Activated CD4-positive, alpha-beta T cell treated with anti-CD3 and anti-CD28 coated beads, Interleukin-2, Interleukin-6, amounts not matched to agents 100 ng/mL and 50 ng/mL, durations not matched to agents 16 hours and 8 hours (primary cell): ENCODE results near the gene LRP1B.

ENCODE experiments used
- DNase-seq: peaks from one replicate; pipeline ENCODE4 v3.0.0-alpha.2; 2020

LRP1B gene

DNA sequence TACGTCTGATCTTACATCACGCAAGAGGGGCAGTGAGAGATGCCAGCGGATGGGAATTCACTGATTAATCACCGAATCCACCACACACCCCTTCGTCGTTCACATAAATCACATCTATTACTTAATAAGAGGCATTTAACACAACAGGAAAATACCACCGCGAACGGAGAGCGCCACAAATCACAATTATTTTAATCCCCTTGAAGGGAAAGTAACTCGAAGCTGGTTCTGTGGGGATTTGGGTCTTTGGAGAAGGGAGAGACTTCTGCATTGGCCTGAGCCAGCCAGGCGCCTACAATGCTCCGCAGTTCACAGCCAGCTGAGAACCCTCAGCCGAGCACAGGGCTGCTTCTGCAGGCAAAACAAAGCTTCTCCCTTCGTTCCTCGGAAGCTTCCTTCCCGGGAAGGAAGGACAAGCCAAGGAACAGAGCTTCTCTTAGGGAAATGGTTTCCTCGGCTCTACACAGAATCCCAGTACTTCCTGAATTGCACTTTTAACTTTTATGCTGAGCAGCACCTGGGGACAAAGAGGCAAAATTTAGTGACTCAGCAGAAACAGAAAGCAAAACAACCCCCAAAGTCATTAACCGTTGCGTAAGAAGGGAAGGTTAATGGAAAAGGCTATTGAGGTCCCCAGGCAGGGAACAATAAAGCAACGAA is at the start of gene LRP1B:
TSS of gene LRP1B (minus strand) at position 7 of the 660 bp plus-strand sequence. CDS start 287 bp downstream, outside the sequence.
- DNase-seq = no peak

DNA sequence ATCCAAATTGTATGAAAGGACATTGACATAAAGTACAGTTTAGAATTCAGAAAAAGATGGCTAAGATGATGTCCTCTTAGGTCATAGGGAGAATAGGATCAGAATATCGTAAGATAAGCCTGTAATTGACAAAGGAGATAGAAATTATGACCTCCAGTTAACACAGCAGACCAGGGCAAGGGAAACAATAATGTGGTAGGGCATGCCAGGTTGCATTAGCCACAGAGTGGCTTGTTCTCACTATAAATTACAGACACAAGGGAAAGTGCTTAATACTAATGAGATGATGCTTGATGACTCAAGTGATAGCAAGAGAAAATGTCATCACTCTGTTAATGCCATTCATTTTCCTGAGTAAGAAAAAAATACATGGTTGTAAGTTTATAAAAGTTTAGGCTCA is 48.9 kb upstream of the LRP1B start:
- no peak for DNase-seq

DNA sequence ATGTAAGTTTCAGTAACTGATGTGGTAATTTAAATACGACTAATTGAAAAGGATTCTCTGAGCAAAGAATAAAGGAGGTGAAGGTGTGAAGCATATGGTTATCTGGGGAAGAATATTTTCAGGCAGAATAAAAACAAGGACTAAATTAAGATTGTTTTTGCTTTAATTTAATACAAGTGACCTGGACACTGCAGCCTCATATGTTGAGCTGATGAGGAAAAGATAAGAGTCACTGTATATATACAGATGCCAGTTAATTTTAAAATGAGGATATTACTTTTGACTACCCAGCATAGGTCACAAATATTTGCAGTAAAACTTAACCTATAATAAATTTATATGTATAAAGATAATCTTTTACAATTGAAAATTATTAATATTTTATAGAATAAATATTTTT is 47.8 kb upstream of the LRP1B start:
- no peak for DNase-seq

DNA sequence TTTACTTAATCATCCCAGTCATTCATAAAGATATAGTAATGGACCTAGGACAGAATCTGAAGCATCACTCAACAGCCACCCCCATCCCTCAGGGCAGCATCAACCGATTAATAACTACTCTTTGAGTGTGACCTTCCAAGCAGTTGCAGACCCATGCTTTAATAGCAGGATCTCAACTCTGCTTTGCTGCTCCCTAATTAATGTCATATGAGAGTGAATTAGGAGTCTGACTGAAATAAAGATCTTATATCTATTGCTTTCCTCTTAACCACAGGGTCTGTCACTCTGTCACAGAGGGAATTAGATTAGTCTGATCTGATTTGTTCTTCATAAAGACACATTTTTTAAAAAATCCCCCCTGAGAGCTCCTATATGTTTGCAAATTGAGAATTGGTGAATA is 46.1 kb upstream of the LRP1B start:
- no peak for DNase-seq

DNA sequence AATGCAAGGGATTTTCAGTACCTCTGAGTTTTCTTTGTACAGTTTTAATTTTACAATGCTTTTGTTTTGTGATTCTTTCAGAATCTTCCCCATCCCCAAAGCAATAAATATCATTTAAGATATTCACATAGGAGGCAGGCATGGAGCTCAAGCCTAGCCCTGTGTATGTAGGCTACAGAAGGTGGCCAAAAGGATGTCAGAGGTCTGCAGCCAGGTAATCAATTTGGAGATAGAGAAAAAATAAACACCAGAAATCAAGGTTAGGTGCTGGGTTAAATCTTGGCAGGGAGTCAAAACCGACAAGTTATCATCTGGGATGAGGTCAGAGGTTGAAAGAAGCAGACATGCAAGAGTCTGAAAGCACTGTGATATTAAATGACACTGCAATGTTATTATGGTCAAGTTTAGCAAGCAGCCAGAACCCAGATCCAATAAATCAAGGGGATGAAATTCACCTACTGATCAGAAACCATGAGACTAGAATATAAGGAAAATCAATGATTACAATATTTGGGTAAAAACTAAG is 45.1 kb upstream of the LRP1B start:
- no peak for DNase-seq

DNA sequence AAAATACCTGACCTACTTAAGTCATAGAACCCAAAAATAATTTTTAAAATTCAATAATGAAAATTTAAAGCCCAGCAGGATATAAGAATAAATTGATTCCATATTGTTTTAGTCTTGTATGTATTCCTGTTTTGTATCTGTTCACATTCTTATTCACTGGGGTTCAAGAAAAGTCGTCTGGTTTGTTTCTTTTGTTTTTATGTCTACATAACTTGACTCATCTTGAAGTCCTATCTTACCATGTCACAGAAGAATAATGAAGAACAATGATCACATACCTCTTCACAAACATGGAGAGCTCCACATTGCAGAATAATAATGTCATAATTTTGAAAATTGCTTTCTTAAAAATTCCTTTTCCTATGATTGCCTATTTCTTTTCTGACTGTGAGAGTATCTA is 43.4 kb upstream of the LRP1B start:
- no peak for DNase-seq

DNA sequence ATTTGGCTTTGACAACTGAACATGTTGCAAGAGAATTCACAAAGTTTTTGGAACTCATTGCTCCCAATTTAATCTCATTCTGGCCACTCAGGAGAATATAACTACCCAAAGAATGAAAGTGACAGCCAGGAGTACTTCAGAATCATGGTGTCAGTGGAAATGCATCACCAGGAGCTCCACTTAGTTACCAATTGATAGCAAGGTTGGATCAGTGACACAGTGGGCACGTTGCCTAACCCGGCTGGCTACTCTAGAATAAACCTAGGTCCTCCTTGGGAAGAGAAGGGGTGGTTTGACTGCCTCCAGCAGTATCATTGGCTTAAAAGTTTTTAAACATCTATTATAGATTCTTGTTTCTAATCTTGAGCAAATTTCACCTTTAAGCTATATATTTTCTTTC is 40.0 kb upstream of the LRP1B start:
- DNase-seq = no peak

DNA sequence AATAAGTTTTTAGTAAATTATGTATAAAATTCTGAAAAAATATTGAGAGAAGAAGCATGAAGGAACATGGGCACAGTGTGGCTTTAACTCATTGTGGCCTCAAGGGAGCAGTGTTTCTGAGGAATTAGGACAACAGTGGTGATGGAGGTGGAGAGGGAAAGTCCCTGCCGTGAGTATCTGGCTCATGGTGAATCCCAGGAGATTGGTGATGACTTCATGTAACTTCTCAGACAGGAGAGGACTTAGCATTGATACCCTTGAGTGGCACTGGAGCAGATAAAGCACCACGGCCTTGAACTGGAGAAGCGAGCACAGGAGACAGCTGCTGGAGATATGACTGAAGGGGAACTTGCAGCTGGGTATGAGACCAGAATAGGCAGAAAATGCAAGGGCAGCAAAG is 35.0 kb upstream of the LRP1B start:
- peak; percentile 2 for DNase-seq

DNA sequence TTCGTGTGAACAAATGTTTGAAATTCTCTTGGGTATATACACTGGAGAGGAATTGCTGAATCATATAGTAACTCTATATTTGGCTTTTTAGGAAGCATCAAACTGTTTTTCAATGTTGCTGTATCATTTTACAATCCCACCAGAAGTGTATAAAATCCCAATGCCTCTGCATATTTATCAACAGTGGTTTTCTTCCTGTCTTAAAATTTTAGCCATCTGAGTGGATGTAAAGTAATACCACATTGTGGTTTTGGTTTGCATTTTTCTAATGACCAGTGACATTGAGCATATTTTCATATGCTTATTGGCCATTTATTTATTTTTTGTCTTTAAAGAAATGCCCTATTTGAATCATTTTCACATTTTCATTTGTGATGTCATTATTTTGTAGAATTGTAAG is 22.8 kb upstream of the LRP1B start:
- no peak for DNase-seq

DNA sequence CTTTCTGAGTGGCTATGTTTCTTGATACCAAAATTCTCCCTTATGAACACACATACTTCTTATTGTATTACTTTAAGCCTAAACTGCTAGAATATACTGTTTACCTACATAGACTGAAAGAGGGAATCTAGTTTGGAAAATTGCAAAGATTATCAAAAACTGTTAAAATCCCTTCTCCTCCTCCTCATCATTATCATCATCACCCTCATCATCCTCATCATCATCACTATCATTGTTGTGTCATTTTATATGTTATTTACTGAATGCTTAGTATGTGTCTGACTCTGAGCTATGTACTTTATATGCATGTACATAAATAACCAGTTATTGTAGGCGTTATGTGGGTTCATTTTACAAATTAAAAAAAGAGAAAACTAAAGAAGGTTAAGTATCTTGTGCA is 19.6 kb upstream of the LRP1B start:
- no peak for DNase-seq

DNA sequence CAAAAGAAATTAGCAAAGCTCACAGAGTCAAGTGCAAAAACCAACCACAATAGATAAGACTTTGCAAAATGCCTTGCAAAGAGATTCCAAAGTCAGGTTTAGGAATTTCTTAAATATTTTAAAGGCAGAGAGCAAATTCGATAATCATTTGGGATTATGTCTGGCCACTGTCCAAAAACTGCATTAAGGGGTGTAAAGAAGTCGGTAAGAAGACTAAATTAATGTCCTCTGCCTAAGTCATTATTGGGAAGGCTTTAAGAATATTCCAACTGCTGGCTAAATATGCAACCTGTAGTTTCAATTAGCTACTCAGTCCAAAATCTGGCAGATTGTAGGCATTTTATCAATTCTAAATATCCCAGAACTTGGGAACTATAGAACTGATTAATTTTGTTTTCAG is 13.7 kb upstream of the LRP1B start:
- no peak for DNase-seq

DNA sequence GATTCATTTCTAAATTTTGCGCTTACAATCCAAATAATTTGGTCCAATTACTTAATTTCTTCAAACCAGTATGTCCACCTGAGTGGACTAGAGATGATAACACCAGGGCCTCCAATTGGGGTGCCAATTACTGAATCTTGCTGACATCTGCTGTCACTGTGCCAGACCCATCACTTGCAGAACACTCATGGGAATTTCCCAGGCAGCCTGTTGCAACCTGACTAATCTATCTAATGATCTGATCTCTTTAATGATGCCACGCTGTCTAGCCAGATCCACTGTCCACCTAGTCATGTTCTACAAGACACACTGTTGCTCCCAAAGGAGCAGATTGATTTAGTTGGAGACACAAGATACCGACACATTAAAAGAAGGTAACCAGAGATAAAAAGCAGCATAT is 11.8 kb upstream of the LRP1B start:
- DNase-seq = no peak

DNA sequence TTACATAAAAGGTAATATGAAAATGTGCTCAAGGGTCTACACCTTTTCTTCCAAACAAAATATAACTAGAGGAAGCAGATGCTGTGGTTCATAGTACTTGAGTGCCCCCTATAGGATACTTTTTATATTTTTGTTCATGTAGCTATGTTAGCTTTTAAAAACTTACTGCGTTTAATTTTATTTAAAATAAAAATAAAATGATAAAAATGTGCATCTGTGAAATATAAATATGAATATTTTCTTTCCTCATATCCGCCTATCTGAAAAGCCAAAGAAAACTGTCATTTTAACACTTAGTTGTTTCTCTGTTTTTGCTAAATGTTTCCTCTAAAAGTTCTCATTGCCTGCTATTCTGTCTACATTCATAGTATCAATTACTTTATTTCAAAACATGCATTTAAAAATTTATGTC is 9.6 kb upstream of the LRP1B start:
- DNase-seq = peak; percentile 28

DNA sequence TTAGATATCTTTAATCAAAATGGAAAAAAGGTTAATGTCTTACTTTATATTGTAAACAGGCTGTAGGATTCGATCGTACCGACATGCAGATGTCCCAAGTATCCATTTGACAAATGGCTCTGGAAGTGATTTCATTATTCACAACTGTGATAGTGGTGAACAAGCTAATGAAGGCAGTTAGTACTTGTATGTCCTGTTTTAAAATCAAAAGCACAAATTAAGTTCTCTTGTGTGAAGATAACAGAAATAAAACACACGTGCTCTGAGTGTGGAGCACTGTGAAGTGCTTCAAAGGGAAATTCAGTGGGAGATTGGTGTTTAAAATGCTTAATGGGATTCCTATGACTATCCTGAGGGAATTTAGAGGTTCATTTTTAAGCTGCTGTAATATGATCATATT is 8.6 kb upstream of the LRP1B start:
- no peak for DNase-seq

DNA sequence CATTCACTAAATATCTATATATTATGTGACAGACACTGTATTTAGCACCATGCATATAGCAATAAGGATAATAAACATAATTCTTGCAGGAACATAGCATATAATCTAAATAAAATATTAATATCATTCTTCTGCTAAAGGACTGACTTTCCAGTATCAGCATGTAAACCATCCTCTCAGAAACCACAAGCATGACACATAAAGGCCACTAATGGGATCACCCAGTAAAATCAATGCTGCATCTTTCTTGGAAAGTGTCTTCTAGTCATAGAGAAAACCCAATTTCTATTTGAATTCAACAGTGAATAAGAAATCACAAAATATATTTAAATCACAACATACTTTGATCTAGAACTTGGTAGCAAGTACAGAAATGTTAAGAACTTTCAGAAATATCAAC is 5.8 kb upstream of the LRP1B start:
- DNase-seq = no peak

DNA sequence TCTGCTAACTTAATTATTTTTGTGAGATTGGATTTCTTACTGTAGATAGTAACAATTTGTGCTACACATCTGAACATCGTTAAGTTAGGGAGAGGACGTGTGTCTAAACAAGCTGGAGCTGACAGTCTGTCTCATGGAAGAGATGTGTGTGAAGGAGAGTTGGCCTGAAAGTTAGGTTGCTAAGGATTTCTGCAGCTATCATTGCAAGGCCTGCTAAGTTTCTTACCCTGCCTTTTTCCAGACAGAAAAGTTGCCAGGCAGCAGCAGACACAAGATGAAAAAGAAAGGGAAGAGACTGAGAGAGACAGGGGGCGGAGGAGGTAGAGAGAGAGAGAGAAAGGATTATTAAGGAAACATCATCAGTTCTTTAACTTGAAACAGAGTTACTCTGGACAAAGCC is 4.1 kb upstream of the LRP1B start:
- DNase-seq = no peak

DNA sequence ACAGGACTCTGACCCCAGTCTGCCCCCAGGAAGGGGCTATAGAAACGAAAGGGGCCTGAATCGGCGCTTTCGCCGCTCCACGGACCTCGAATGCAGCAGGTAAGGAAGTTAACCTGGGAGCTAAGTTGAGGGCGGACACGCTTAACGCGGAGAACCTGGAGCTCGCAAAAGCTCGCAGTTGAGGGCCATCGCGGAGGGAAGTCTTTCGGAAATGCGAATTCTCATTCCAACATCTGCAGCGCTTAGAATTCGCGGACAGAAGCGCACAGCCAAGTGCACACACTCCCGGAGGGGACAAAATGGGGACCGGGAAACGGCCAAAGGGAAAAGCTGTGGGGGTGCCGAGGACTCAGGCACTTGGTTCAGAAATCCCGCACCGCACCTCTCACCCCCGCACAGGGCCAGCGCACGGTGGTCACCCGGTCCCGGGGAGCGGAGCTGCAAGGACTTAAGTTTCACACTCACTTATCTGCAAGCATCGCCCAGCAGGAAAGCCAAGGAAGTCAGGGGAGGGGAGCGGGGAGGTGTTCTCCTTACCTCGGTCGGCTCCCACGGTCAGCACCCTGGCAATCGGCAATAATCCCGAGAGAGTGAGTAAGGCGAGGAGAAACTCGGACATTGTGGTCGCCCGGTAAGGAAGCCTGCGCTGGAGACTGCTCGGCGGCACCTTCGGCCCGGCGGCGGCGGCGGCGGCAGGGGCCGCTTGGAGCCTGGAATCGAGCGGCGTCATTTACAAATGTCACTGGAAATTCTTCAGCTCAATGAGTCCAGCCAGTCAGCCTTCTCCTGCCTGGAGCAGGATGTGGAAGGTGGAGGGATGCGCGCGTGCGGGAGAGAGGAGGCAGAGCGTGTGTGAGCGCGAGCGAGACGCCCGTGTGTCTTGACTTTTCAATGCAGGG is 456 bp downstream of the LRP1B start:
- DNase-seq = no peak

DNA sequence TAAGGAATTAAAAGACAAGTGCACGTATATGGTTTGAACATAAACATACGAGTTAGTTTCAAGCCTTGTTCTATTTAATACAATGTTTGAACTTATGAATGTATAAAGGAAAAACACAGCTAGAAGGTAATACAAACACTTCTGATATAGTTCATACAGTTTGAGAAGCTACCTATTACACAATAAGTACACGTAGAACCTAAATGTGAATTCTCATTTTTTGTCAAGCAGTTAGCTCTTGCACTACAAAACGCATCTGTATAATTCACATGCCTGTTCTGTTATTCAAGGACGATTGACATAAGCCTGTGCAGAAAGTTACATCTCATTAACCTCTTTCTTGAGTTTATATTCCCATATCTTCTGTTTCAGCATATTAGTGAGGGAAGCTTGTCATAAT is 2.7 kb downstream of the LRP1B start:
- no peak for DNase-seq

DNA sequence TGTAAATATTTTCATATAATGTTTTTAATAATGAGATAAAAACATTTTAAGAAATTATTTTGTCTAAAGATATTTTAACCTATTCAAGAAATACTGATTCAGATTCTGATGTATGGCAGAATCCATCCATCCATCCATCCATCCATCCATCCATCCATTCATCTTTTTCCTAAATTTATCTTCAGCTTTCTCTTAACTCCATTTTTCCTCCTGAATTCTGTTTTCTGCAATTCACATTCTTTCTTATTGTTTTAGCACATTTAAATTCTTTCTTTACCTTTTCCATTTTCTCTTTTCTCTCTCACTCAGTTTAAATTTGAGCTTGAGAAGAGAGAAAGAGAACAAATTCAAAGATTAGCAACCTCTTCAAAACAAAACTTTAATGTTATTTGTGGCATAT is 3.6 kb downstream of the LRP1B start:
- no peak for DNase-seq

DNA sequence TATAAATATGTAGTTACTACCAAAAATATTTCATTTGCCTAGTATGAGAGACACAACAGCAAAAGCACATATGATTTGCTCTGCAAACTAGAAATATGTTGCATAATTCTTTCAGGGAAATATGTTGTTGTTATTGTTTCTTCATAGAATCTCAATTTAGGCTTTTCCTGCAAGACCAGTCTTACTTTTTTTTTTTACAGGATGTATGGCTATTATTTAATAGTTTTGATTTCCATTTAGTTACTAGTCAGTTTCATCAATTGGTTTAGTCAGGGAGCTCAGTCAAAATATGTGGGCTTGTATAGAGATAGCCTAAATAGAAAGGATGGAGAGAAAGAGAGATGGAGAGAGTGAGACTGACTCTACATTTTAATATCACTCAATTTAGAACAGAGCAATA is 6.1 kb downstream of the LRP1B start:
- no peak for DNase-seq

DNA sequence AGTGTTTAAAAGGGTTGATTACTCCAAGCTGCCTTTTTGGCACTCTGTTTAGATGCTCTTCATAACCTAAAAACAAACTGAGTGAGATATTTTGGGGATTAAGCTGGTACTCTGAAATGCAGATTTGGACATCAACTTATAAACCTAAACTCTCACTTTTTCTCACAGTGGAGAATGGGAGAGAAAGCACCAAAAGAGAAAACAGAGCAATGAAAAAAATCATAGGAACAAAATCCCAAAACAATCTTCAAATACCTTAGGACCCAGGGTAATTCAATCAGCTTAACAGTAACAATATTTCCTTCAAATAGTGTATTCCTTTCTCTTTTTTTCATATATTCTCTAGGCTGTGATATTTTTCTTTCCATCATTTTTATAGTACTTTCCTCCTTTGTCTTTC is 11.5 kb downstream of the LRP1B start:
- DNase-seq = no peak

DNA sequence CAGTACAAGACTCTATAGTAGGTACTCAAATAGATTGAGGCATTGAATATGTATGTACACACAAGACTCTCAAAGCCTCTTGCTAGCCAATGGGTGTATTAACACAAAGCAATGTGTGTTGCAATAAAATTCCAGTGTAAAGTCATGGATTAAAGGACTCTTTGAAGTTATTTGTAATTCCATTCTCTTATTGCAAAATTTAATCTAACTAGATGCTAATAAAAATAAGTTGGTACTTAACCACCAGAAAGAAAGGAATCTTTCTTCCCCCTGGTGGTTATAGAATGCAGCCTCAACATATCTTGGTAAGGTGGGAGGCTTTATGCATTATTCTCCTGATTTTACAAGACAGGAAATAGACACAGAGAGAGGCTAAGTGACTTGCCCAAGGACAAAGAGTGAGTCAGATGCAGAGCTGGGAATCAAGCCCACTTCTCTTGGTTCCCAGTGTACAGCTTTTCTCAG is 18.0 kb downstream of the LRP1B start:
- no peak for DNase-seq

DNA sequence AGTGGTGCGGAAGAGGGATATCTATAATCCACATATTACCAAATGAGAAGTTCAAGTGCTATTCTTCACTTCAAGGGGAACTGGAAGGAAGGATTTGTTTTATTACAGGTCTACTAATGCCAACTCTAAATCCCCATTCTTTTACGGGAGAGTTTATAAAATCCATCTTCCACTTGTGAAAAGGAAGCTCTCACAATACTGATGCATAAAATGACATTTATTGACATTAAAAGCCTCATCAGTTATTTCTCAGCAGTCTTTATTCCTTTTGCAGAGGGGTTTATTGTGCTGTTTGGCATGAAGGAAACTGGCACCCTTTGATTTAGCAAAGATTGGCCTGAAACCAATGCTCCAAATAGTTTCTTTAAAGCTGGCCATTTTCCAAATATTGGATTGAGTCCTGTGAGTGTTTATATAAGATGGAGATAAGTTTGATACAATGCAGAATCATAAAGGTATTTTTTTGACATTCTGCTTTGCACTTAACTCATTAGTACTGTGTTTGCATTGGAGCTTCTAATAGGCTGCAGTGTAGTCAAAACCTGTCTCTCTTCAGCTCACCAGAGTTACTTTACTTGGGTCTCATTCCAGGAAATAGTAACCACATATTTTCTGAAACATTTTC is 26.6 kb downstream of the LRP1B start:
- no peak for DNase-seq

DNA sequence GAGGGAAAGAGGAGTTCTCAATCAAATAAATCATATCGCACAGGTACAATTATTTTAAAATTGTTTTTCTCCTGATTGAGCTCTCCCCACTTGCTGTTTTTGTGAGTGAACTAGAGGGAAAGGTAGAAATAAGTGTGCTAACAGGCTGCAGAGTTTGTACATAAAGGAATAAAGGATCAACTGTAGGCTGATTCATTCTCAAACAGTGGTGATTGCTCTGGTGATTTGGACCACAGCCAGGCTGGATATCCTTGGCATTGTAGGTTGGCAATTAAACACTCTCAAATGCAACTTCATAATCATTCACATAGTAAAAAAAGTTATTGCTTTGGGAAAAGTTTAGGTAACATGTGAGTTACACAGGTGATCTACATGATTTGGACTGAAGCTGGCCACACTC is 29.8 kb downstream of the LRP1B start:
- DNase-seq = no peak
